BJ (cell line): ENCODE measurements around the gene NUMA1. TPM values are rescaled to one million over a fixed set of nuclear protein-coding genes. Genes with fewer than 3 reads are reported as not detected.

Source experiments
- CTCF ChIA-PET: fragments of 350-600 bp; formaldehyde crosslinking; extraction: SDS; loops from one replicate; lab custom pipeline; 2021; ENCODE audit warnings: antibody characterized with exemption, inconsistent platforms; lab: Yijun Ruan, JAX
- POLR2A ChIA-PET: fragments of 300-600 bp; sonication (Branson Sonifier 250); formaldehyde crosslinking; extraction: SDS; loops from one replicate; lab custom pipeline; 2021; ENCODE audit warnings: antibody characterized with exemption; lab: Charles Lee
- DNase-seq: peaks from one replicate; pipeline ENCODE4 v3.0.0-alpha.2; 2011; ENCODE audit warnings: low read depth
- H3K27me3 ChIP-seq: 2 replicates; pipeline ENCODE4 v1.6.0; 2011; ENCODE audit warnings: low read length; ENCODE audit not compliant: control insufficient read depth, insufficient read depth
- H3K36me3 ChIP-seq: 2 replicates; pipeline ENCODE4 v1.5.1; 2011; ENCODE audit warnings: low read length; ENCODE audit not compliant: control insufficient read depth, insufficient read depth
- H3K4me3 ChIP-seq: 2 replicates; pipeline ENCODE4 v1.5.1; 2011; ENCODE audit warnings: low read depth, mild to moderate bottlenecking, control low read depth, low read length
- CTCF ChIP-seq: IDR thresholded peaks from 2 replicates; pipeline ENCODE4 v1.5.1; 2011; ENCODE audit warnings: low read depth, mild to moderate bottlenecking, control low read depth, inconsistent platforms, low read length, moderate library complexity; ENCODE audit not compliant: insufficient read depth
- polyA minus RNA-seq: library from RNA; depleted of rRNA, polyadenylated mRNA; stranded (reverse); fragments of >200 nt; gene quantifications from 2 replicates; pipeline ENCODE4 v1.2.3, GENCODE V29; 2011; rRNA and poly(A)+ RNA removed
- polyA plus RNA-seq: library from polyadenylated mRNA; depleted of rRNA; stranded (reverse); fragments of >200 nt; gene quantifications from 2 replicates; pipeline ENCODE4 v1.2.3, GENCODE V29; 2011; rRNA removed

NUMA1 gene
- 87.1 and 120 TPM in 2 replicates for polyA plus RNA-seq
- 172 and 241 TPM in 2 replicates for polyA minus RNA-seq

DNA sequence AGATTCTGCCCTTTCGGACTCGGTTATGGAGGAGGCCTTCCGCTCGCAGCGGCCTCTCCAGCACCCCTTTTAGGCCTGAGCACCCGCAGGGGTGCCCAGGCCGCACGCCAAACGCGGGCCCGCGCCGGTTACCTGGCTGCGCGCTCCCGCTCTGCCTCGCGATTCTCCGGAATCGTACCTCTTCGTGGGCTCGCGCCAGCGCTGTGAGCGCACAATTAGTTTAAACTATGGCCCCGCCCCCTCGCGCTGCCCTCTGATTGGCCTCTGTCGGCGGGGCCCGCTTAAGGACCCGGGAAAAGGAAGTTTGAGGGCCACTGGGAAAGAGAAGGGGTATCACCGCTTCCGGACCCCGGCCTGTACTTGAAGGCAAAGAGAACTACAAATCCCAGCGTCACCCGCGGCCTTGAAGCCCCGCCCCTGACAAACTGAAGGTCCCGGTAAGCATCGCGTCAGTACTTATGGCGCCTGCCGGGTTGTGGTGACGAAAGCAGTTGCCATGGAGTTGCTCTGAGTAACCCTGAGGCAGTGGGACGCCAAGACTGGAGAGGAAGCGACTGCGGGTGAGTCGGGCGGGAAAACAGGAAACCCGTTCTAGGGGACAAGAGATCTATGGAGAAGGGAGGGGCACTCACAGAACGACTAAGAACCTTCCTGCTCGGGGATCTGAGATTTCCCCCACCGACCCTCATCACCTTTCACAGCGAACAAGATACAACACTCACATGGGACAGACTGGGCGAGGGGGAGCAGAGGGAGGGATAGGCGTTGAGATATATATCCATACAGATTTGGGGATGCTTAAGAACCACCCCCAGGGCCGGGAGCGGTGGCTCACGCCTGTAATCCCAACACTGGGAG, at the start of gene NUMA1, which contains the start of gene LRRC51:
TSS of gene NUMA1 (minus strand) at position 217 of the 858 bp plus-strand sequence. CDS start 44,599 bp downstream, outside the sequence.
TSS of gene LRRC51 (plus strand) at position 525 of the 858 bp plus-strand sequence. CDS start 8,234 bp downstream, outside the sequence.
- ChIA-PET POLR2A (no interaction called here), CTCF (interaction anchor here (0.9 to 4.0 kb wide), 4 partner anchors 10 to 64 kb away, joined by 3 to 28 read pairs (median 10); no protein-coding TSS in a partner anchor)
- Histone ChIP-seq H3K4me3 (peak within 1 kb of the TSS; percentile 87), H3K27me3 (no peaks in the 10 kb centered on the region), H3K36me3 (no peaks in the 10 kb centered on the region)
- TF ChIP-seq CTCF, result no peak
- peak; percentile 100 for DNase-seq

- ChIA-PET POLR2A (no interaction called here), CTCF (interaction anchor here (1.4 to 2.4 kb wide), 2 partner anchors 15 to 16 kb away, joined by 4 to 11 read pairs; partner anchors contain the start of gene ANAPC15)
- no peak overlapping the region for H3K4me3 ChIP-seq
- no peak for DNase-seq
- H3K36me3 ChIP-seq, result no peaks in the 10 kb centered on the region
- TF ChIP-seq CTCF, result no peak
- no peaks in the 10 kb centered on the region for H3K27me3 ChIP-seq
Measured at GRCh38 chr11:72129381-72129780, 49.0 kb upstream of the NUMA1 start.

DNA sequence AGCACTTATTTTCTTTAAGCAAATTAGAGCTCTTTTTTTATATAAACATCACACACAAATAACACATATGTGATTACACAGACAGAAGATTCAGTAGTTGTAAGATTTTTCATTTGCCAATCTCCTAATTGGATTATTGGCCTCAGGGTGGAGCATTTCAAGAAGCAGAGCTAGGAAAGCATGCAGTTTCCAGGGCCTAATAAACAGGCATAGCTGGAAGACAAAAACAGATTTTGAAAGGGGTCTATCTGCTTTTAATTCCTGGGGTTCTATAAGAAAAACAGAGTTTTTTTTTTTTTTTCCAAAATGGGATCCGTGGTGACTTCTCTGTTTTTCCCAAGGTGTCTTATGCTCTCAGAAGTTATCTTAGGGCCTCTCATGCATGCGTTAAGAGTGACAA, 47.6 kb upstream of the NUMA1 start:
- ChIA-PET CTCF (interaction anchor here (0.6 to 2.4 kb wide), 3 partner anchors 16 to 260 kb away, joined by 3 to 11 read pairs (median 3); no protein-coding TSS in a partner anchor), POLR2A (no interaction called here)
- H3K36me3 ChIP-seq, result no peaks in the 10 kb centered on the region
- no peaks in the 10 kb centered on the region for H3K27me3 ChIP-seq
- no peak for DNase-seq
- H3K4me3 ChIP-seq, result no peak overlapping the region
- no peak for TF ChIP-seq CTCF

- CTCF ChIA-PET, result interaction anchor here (1.2 kb wide), 2 partner anchors 9 to 305 kb away, joined by 3 to 4 read pairs; no protein-coding TSS in a partner anchor
- POLR2A ChIA-PET, result no interaction called here
- no peak overlapping the region for H3K4me3 ChIP-seq
- no peak for TF ChIP-seq CTCF
- DNase-seq, result no peak
- no peaks in the 10 kb centered on the region for H3K36me3 ChIP-seq
- no peaks in the 10 kb centered on the region for H3K27me3 ChIP-seq
Measured at GRCh38 chr11:72125956-72126355, 45.6 kb upstream of the NUMA1 start.

GRCh38 chr11:72124046-72124445, 43.7 kb upstream of the NUMA1 start:
- Histone ChIP-seq H3K4me3 (no peak overlapping the region), H3K36me3 (no peaks in the 10 kb centered on the region), H3K27me3 (no peaks in the 10 kb centered on the region)
- DNase-seq, result no peak
- ChIA-PET CTCF (interaction anchor here (2.7 kb wide), 1 partner anchor 20 kb away, joined by 11 read pairs; no protein-coding TSS in a partner anchor), POLR2A (no interaction called here)
- no peak for TF ChIP-seq CTCF
